ENCODE data around the gene CNTNAP2.

The CNTNAP2 gene

DNA sequence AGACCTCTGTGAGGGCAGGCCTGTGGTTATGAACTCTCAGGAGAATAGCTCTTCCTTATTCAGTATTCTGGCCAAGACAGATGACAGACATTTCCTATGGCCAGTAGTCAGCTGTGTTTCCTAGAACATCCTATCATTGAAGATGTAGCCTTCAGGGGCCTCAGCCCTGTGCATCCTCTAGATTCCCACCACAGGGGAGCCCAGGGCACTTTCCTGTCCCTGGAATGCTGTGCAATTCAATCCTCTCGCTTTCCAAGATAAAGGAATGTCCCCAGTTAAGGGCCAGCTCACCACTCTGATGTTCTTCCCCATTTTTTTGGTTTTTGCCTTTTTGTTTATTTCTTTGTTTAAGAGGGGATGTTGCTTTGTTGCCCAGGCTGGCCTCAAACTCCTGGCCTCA is 1895.2 kb downstream of the CNTNAP2 start:
- no peak for DNase-seq

DNA sequence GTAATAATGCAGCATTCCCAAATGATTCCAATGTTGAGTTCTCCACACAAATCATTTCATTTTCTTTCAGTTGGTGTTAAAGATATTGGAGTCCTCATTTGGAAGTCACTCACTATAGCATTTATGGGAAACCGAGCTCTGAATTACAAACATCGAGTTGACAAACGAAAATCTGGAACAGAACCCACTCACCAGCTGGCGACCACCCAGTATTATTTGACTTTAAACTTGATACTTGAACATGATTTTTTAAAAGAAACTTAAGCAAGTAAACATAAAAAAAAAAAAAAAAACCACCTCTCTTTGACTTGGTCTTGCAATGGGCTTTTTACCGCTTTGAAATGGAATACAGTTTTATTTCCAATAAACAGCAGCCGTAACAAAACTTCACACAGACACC is 1897.4 kb downstream of the CNTNAP2 start:
- no peak for DNase-seq

DNA sequence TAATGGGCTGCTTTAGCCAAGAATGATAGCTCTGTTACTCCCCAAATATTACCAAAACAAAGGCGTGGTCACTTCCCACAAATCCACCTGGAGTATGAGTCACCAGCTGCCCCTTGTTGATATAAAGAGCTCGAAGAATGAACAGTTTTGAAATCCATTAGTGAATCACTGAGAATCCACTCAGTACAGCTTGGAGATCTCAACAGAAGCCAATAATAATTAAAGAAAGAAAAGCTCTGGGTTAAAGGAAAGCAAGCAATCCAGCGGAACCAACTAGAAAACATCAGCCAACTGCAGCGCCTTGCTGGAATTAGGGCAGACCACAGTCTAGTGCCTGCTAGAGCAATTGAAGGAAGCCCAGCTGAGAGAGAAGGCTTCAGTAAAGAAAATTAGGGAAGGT is 1897.9 kb downstream of the CNTNAP2 start:
- peak; percentile 32 to 74 for DNase-seq

DNA sequence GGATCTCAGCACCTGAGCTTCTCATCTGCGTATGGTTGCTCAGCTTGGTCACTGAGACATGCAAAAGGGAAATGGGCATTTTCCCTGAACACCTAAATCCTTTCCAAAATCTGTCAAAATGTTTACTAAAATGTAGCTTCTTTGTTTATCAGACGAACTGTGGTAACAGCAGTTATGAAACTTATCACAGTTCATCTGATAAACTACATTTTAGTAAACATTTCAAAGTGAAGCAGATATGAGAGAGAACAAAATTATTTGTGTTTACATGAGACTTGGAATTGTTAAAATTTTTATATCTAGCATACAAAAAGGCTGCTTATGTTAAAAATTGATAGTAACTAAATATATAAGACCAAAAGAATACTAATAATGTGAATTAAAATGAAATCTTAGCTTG is 1900.5 kb downstream of the CNTNAP2 start:
- DNase-seq = no peak

DNA sequence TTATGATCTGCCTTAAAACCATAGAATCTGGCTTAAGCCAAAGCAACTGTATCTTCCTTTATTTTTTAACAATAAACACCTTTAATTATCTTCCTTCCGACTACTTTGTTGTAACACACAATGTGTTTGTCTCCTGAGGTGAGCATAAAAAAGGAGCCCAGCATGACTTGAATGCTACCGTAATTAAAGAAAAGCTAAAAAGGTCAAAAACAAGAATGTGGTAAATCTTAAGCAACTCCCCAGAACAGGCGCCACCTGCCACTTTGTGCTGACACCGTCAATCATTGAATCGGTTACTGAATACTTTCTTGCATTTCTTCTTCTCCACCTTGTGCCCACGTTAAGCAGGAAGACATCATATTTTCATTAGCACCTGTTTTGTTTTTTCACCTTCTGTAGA is 1904.1 kb downstream of the CNTNAP2 start:
- no peak for DNase-seq

DNA sequence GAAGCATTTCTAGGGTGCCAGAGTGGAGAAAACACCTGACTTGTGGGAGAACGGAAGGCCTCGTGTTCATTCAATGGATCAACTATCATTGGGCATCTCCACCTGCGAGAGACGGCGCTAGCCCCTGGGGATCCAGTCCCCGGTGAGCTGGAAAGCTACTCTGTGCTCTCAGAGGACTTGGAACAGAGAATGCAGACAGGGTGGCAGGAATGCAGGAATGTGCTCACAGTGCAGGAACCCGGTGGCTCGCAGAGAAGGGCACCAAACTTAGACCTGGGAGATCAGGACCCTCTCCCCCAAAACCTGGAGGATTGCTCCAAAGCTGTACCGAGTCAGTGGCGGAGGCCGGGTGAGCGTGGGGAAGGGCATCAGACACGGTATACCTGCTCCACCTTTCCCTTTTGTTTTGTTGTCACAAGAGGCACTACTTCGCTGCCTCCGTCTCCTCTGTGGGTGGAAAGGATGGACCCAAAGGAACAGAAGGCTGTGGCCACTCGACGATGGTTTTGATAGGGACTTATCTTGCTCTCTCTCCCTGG is 1905.0 kb downstream of the CNTNAP2 start:
- DNase-seq = no peak

DNA sequence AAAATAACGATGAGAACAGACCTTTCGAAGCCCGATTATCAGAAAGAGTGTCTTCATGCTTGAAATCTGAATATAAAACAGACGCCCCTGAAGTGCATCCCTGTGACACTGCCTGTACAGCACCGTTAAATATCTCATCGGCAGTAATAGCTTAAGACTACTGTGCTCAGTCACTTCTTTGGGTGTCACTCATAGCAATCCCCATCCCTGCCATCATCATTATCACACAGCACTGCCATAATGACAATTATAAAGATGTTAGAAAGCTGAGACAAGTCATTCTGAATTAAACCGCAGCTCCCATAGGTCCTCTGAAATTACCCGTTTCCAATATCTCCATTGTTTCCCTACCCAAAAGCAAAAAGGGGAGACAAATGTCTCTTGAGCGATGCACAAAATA is 1906.2 kb downstream of the CNTNAP2 start:
- no peak for DNase-seq

DNA sequence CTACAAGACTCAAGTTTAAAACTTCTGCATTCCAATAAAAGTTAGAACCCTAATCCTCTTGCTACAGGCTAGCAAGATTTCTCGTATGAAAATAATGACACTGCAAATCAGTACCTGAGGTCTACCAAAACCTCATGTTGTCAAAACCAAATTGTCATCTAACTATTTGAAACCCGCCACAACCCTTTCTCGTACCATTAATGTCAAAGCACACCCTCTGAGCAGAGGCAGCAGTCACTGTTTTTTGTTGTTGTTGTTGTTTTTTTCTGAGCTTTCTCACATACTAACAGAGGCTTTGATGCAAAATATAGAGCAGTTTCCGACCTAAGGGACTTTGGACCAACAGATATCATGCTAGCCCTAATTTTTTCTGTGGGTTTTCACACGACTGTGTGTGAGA is 1910.1 kb downstream of the CNTNAP2 start:
- no peak for DNase-seq

DNA sequence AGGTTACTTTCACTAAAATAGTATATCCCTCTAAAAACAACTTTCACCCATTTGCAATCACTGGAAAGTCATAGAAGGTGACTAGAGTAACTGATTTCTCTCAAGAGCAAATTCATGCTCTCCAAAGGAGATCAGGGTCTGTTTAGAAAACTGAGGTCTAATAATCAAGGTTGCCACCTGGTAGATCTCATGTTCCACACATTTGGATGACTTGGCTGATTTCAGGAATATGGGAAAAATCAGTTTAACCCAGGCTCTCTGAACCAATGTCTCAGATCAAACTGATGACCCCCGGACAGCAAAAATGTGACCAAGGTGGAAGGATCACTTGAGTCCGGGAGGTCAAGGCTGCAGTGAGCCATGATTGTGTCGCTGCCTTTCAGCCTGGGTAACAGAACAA is 1911.6 kb downstream of the CNTNAP2 start:
- no peak for DNase-seq

DNA sequence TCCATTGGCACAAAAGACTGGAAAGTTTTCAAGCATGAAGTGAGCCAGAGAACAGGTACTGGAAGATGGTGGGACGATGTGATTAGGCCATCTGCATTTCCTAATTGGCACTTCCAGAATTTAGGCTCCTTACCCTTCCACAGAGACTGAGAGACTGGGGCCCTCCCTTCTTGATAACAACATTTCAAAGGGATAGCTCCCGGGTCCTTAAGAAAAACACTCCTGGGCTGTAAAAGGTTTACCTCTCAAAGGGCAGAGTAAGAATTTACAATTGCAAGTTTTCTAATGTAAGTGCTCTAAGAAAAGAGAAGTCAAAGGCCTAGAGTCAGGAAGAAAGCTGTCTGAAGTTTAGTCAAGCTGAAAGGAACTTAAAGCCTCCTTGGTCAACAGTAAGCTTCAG is 1914.4 kb downstream of the CNTNAP2 start:
- DNase-seq = no peak

DNA sequence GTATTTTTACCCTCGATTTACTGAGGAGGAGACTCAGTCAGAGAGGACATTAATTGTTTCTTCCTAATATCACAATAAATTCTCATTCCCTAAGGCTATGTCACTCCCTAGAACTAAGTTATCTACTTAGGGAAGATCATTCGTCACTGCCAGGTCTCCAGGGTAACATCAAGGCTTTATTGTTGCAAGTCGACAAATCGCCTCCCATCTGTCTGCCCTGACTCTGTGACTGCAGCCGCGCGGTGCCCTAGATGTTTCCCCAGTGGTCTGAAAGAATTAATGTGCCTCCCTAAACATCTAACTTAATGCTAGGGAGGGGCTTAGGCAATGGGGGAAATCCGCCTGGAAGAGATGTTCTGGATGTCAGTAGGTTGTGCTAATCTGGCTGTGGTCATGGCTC is 1915.2 kb downstream of the CNTNAP2 start:
- DNase-seq = no peak

DNA sequence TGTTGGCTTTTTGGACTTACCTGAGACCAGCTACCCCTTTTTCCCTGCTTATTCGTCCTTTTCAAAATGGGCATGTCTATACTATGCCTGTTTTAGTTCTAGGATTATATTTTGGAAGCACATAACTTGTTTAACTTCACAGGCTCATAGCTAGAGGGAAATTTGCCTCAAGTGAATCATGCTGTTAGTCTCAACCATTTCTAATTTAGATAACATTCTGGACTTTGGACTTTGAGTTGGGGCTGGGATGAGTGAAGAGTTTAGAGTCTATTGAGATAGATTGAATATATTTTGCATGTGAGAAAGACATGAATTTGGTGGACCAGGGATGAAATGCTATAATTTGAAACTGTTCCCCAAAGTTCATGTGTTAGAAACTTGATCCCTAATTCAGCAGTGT is 1919.3 kb downstream of the CNTNAP2 start:
- no peak for DNase-seq

DNA sequence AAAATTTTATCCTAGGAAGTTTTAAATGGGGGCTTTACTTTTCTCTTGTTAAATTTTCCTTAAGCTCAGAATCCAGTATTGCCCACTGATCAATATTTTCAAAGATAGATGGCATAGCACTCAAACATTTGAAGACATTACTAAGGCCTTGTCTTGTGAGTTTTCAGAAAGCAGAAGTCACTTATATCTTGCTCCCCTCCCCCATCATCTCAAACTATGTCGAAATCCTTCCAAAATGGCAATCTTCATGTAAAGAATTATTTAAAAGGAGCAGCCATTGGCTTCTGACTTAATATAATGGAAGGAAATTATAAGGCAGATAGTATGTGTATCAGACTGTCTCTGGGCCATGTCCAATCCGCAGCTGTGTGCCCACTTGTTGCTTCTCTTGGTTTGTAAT is 1920.4 kb downstream of the CNTNAP2 start:
- DNase-seq = no peak

DNA sequence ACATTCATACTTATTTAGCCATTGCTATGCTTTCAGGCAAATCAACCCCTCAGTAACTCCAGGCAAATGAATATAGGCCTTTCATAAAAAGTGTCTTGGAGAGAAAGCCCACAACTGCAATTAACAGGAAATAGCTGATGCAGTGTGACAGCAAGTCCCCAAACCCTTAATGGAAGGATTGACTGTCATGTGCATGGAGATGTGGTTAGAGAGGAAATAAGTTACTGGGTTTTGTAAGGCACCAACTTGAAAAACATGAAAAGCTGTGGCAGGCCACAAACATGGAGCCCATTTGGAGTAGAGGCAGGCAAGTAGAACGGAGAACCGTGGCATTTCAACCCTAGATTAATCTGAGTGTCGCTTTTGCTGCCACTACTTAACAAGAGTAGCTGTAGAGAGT is 1924.6 kb downstream of the CNTNAP2 start:
- DNase-seq = no peak

DNA sequence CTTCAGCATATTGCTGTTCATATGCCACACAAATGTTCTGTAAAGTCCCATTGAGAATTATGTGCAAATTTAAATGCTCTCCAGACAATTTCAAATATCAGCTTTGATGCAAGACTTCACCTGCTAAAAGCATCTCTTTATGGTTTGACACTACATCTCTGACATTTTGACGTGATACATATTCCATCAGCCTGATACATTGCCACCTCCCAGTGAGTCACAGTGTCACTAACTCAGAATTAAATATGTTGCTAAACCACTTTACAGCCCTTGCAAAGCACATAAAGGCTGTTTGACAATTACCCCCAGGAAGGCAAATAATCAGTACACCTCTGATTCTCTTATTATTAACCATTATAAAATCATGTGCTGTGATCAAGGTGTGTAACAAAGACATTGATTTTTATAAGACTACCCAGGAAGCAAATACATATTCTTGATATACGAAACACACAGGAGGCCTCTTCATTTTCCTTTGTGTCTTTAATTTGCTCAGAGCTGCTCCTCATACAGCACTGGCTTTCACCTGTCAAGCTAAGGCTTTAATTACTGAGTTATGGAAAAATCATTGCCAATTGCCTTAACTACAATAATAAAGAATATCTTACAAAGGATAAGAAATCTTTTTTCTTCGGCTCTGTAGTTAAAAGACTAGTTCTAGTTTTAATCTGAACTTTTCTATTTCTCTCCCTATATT is 1926.5 kb downstream of the CNTNAP2 start:
- DNase-seq = peak; percentile 72 to 97

DNA sequence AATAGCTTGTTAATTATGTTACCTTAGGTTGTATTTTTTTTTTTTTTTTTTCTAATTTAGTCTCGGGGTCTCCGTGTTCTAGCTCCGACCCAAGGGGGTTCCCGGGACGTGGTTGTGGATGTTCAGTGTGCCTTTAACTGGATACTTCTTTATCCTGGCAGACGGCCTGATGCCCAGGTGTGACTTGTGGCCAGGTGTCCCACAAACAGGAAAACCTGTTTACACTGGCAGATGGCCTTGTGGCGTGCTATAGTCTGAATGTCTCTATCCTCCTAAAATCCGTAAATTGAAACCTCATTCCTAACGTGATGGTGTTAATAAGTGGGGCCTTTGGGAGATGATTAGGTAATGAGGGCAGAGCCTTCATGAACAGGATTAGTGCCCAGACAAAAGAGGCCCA is 1927.6 kb downstream of the CNTNAP2 start:
- DNase-seq = peak; percentile 88 to 99

DNA sequence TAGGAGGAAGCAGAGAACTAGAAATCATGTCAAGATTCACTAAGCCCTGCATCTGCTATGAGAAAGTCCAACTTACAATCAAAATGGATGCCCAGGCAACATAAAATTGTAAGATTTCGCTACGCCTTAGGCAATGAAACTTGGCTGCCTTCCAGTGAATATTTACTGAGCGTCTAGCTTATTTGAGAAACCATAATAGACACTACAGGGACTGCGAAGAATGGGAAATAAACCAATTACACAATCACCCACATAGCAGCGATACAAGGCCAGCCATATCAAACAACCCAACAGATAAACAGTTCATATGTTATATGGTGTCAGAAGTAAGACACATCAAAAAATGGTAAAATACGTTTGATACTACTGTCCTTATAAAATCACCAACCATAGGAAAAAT is 1928.9 kb downstream of the CNTNAP2 start:
- peak; percentile 91 to 96 for DNase-seq

DNA sequence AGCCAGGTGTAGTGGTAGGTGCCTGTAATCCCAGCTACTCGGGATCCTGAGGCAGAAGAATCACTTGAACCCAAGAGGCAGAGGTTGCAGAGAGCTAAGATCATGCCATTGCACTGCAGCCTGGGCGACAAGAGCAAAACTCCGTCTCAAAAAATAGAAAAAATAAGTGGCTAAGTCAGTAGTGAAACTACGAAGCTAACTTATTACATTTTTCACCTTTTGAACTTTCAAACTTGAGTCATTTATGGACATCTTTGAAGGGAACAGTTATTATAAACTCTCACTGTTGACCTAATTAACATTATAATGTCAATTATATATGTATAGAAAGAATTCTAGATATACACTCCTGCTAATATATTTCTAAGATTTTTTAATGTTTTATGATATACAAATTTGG is 1932.5 kb downstream of the CNTNAP2 start:
- DNase-seq = no peak

DNA sequence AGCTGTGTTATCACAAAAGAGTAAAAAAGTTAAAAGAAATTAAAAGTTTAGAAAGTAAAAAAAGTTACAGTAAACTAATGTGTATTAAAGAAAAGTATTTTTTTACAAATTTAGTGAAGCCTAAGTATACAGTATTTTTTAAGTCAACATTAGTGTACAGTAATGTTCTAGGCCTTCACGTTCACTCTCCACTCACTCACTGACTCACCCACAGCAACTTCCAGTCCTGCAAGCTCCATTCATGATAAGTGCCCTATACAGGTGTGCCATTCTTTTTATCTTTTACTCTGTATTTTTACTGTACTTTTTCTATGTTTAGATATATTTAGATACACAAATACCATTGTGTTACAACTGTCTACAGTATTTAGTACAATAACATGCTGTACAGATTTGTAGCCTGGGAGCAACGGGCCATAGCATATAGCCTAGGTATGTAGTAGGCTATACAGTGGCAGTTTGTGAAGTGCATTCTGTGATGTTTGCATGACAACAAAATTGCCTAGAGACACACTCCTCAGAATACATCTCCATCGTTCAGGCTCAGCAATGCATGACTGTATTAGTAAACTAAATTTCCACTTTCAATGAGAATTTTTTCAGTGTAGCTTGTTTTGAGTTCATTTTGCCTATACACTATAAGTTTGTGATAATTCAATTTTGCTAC is 1934.0 kb downstream of the CNTNAP2 start:
- peak; percentile 25 to 64 for DNase-seq

DNA sequence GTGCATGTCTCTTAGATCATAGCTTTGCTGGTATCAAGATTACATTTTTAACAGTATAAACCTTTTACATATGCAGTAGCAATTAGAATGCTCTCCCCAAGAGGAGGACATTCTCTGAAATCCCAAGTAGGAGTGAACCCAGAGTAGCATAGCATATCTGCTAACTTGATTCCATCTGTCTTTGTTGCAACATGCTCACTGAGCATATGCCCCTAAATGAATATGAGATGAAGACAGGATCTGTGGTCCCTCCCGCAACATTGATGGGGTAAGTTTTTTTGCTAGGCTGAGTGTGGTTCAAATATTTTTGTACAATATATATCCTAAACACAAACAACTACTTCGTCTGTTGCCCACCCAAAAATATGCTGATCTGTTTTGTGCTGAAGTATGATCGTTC is 1939.8 kb downstream of the CNTNAP2 start:
- no peak for DNase-seq

DNA sequence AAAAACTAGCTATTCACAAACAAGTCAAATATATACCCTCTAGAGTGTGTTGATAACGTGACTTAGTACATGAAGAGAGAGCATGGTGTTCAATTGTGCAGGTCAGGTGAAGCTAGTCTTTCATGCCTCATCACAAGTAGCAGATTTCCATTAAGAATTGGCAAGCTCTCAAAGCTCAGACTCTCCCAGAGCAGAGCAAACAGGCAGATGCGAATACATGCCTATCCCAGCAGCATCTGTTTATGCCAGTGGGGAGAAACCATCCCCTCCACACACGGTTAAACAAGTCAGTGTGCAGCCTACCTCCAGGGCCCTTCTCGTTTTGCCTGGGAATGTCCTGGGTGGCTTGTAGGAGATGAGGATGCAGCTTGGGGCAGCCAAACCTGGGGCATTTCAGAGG is 1941.5 kb downstream of the CNTNAP2 start:
- peak; percentile 86 to 98 for DNase-seq

DNA sequence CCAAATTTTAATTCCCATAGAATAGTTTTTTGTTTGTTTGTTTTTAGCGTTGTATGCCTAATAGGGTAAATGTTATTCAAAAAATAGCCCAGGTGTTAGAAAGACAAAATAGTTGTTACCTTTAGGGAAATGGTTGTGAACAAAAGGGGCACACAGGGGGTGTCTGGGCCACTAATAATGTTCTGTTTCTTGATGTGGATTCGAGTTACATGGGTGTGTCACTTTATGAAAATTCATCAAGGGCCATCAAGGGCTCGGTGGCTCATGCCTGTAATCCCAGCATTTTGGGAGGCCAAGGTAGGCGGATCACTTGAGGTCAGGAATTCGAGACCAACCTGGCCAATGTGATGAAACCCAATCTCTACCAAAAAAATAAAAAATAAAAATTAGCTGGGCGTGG is 1942.2 kb downstream of the CNTNAP2 start:
- DNase-seq = peak; percentile 13 to 49

DNA sequence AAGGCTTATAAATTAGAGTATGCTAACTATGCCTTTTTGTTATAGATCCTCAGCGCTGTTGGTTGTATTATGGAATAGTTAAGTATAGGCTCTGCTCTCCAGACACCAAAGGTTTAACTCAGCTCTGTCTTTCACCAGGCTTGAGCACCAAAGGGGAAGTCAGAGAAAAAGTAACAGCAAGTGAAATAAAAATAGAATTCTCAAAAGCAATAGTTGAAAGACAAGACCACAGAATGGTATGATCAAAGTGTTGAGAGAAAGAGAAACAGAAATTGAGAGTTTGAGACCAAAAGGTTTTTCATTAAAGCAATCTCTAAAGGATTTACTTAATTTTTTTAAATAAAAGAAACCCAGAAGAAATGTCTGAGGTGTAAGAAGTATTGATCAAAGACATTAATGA is 1944.1 kb downstream of the CNTNAP2 start:
- no peak for DNase-seq

DNA sequence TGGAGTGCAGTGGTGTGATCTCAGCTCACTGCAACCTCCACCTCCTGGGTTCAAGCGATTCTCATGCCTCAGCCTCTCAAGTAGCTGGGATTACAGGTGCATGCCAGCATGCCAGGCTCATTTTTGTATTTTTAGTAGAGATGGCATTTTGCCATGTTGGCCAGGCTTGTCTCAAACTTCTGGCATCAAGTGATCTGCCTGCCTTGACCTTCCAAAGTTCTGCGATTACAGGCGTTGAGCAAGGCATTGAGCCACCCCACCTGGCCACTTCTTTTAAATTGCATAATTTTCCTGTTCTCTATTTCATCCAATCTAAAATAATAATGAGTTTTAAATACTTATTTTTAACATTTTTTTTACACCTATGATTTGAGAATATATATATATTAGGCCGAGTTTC is 1961.5 kb downstream of the CNTNAP2 start:
- peak in 1 of 2 experiments; percentile 38 for DNase-seq
